HEK293 (cell line): ENCODE data around the gene UGT1A10.

ENCODE experiments used
- CTCF ChIA-PET: fragments of 350-600 bp; formaldehyde crosslinking; extraction: SDS; loops from one replicate; lab custom pipeline; 2021; ENCODE audit warnings: antibody characterized with exemption; lab: Yijun Ruan, JAX
- POLR2A ChIA-PET: fragments of 300-600 bp; formaldehyde crosslinking; extraction: SDS; loops from one replicate; lab custom pipeline; 2020; ENCODE audit warnings: antibody characterized with exemption, inconsistent platforms; lab: Yijun Ruan, JAX
- H3K27ac ChIP-seq: fragments of 200-500 bp; sonication (Bioruptor generic); 2 replicates; pipeline ENCODE4 v1.5.1; 2014; ENCODE audit warnings: low read depth, low read length, control low read depth, inconsistent platforms; ENCODE audit errors: extremely low read depth
- H3K36me3 ChIP-seq, 2 experiments: fragments of 200-500 bp in 1 of 2; sonication (Bioruptor generic) in 1 of 2; 1 replicate in 1 of 2; 2 replicates in 1 of 2; pipeline ENCODE4 v1.5.1; 2014 to 2017; ENCODE audit warnings: inconsistent platforms in 2 of 2, low read length in 2 of 2; ENCODE audit not compliant: control insufficient read depth in 2 of 2, insufficient read depth in 1 of 2
- H3K4me1 ChIP-seq: fragments of 200-500 bp; sonication (Bioruptor generic); 2 replicates; pipeline ENCODE4 v1.5.1; 2014; ENCODE audit warnings: mild to moderate bottlenecking, low read length, inconsistent platforms; ENCODE audit not compliant: control insufficient read depth, insufficient read depth
- H3K4me3 ChIP-seq: 2 replicates; pipeline ENCODE4 v1.5.1; 2011; ENCODE audit warnings: low read depth, mild to moderate bottlenecking, control low read depth, low read length, moderate library complexity
- H3K9me3 ChIP-seq: fragments of 200-500 bp; sonication (Bioruptor generic); 2 replicates; pipeline ENCODE4 v1.5.1; 2014; ENCODE audit warnings: low read depth, low read length, inconsistent platforms; ENCODE audit not compliant: control insufficient read depth, insufficient read depth
- HOXD13 ChIP-seq: sonication (generic); formaldehyde crosslinking; IDR thresholded peaks from 2 replicates; pipeline ENCODE4 v1.8.0; 2022; ENCODE audit warnings: missing genetic modification reagents, borderline replicate concordance
- REPIN1 ChIP-seq: fragments of 450-650 bp; formaldehyde crosslinking; IDR thresholded peaks from 2 replicates; pipeline ENCODE4 v1.5.1; 2017; ENCODE audit warnings: missing biosample characterization, missing genetic modification characterization, low read depth
- SP2 ChIP-seq: fragments of 450-650 bp; formaldehyde crosslinking; IDR thresholded peaks from 2 replicates; pipeline ENCODE4 v1.5.1; 2016; ENCODE audit warnings: missing biosample characterization, missing genetic modification characterization
- YY2 ChIP-seq: fragments of 450-650 bp; formaldehyde crosslinking; IDR thresholded peaks from 2 replicates; pipeline ENCODE4 v1.5.1; 2016; ENCODE audit warnings: missing biosample characterization, missing genetic modification characterization
- ZNF324 ChIP-seq: fragments of 450-650 bp; formaldehyde crosslinking; IDR thresholded peaks from 2 replicates; pipeline ENCODE4 v1.5.1; 2016; ENCODE audit warnings: missing biosample characterization, missing genetic modification characterization
- ZNF433 ChIP-seq: fragments of 450-650 bp; formaldehyde crosslinking; IDR thresholded peaks from 2 replicates; pipeline ENCODE4 v1.5.1; 2016; ENCODE audit warnings: missing biosample characterization, missing genetic modification characterization, low read depth
- ZNF514 ChIP-seq: fragments of 450-650 bp; formaldehyde crosslinking; IDR thresholded peaks from 2 replicates; pipeline ENCODE4 v1.5.1; 2016; ENCODE audit warnings: missing biosample characterization, missing genetic modification characterization
- ZNF558 ChIP-seq: fragments of 450-650 bp; formaldehyde crosslinking; IDR thresholded peaks from 2 replicates; pipeline ENCODE4 v1.5.1; 2016; ENCODE audit warnings: missing biosample characterization, missing genetic modification characterization
- ZNF596 ChIP-seq: fragments of 450-650 bp; IDR thresholded peaks from 2 replicates; pipeline ENCODE4 v1.5.0; 2018; ENCODE audit warnings: missing biosample characterization, mild to moderate bottlenecking, missing genetic modification characterization, moderate library complexity
- ZNF629 ChIP-seq: fragments of 450-650 bp; formaldehyde crosslinking; IDR thresholded peaks from 2 replicates; pipeline ENCODE4 v1.5.1; 2017; ENCODE audit warnings: missing biosample characterization, missing genetic modification characterization
- ZNF664 ChIP-seq: fragments of 450-650 bp; formaldehyde crosslinking; IDR thresholded peaks from 2 replicates; pipeline ENCODE4 v1.5.1; 2016; ENCODE audit warnings: missing biosample characterization, missing genetic modification characterization
- ZNF76 ChIP-seq: fragments of 450-650 bp; formaldehyde crosslinking; IDR thresholded peaks from 2 replicates; pipeline ENCODE4; 2016; ENCODE audit warnings: low read depth, missing biosample characterization, missing genetic modification characterization, borderline replicate concordance
- TF ChIP-seq, protein P1 (sequence below): fragments of 450-650 bp; formaldehyde crosslinking; IDR thresholded peaks from 2 replicates; pipeline ENCODE4; 2016; ENCODE audit warnings: missing biosample characterization, missing genetic modification characterization
- TF ChIP-seq, protein P2 (sequence below): fragments of 450-650 bp; IDR thresholded peaks from 2 replicates; pipeline ENCODE4 v1.5.1; 2018; ENCODE audit warnings: missing biosample characterization, missing genetic modification characterization
- TF ChIP-seq, protein P3 (sequence below): IDR thresholded peaks from 2 replicates; pipeline ENCODE4 v1.6.1; 2011; ENCODE audit warnings: mild to moderate bottlenecking, low read depth, low read length, borderline replicate concordance

UGT1A10 gene

DNA sequence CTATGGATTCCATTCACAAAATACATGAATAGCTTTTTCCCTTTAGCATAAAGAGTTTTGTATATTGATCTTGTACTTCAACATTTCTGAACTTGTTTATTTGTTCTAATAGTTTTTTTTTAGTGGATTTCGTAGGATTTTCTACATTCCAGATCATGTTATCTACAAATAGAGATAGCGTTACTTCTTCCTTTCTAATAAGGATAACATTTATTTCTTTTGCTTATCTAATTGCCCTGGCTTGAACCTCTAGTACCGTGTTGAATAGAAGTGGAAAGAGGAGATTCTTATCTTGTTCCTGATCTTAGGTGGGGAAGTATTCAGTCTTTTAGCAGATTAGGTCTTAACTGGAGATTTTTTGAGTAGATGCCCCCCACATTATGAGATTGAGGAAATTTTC, 66.0 kb downstream of the UGT1A10 start:
- TF ChIP-seq ZNF629 (tag by site-specific recombination) (no peak), ZNF324 (tag by site-specific recombination) (no peak), ZNF514 (tag by site-specific recombination) (no peak), ZNF433 (tag by site-specific recombination) (no peak)
- TF ChIP-seq, all 188 proteins: peak for 0
- H3K27ac ChIP-seq = no peak overlapping the region
- no peaks in the 10 kb centered on the region for H3K9me3 ChIP-seq
- CTCF ChIA-PET = interaction anchor here (0.6 kb wide), 1 partner anchor 110 kb away, joined by 3 read pairs; no protein-coding TSS in a partner anchor
- no peak overlapping the region for H3K4me3 ChIP-seq
- no peaks in the 10 kb centered on the region for H3K36me3 ChIP-seq
- 0 out of 2 replicates have a peak, but pooled peaks cover 2% of the 10 kb centered on the region for H3K4me1 ChIP-seq
- POLR2A ChIA-PET = no interaction called here

DNA sequence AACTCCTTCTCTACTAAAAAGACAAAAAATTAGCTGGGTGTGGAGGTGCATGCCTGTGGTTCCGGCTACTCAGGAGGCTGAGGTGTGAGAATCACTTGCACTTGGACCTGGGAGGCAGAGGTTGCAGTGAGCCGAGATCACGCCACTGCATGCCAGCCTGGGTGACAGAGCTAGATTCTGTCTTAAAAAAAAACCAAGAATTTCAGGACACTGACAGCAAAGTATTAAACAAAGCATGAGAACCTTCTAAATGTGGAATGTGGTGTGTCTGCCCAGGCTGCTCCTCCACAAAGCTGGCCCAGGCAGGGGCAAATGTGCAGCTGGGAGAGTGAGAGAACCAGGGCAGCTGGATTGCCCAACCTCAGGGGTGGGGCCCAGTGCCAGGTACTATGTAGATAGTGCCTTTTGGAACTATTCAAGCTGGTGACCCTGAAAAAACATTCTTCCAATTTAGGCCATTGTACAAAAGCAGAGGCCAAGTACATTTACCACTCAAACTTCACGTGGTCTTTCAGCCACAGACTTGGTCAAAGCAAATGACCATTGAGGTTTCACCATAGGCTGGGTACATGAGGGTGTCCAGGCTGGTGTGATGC, 69.8 kb downstream of the UGT1A10 start:
- Histone ChIP-seq H3K4me1 (no peaks in the 10 kb centered on the region), H3K36me3 (no peaks in the 10 kb centered on the region), H3K27ac (no peak overlapping the region), H3K4me3 (no peak overlapping the region), H3K9me3 (no peaks in the 10 kb centered on the region)
- CTCF ChIA-PET = no interaction called here
- POLR2A ChIA-PET = no interaction called here
- TF ChIP-seq REPIN1 (tag by site-specific recombination) = no peak
- TF ChIP-seq, protein P1, sequence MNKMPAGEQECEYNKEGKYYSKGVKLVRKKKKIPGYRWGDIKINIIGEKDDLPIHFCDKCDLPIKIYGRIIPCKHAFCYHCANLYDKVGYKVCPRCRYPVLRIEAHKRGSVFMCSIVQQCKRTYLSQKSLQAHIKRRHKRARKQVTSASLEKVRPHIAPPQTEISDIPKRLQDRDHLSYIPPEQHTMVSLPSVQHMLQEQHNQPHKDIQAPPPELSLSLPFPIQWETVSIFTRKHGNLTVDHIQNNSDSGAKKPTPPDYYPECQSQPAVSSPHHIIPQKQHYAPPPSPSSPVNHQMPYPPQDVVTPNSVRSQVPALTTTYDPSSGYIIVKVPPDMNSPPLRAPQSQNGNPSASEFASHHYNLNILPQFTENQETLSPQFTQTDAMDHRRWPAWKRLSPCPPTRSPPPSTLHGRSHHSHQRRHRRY (tag by site-specific recombination) = no peak
- no peak for TF ChIP-seq ZNF664 (tag by site-specific recombination)
- no peak for TF ChIP-seq HOXD13 (CRISPR knock-in tag)
- no peak for TF ChIP-seq YY2 (tag by site-specific recombination)
- TF ChIP-seq, protein P2, sequence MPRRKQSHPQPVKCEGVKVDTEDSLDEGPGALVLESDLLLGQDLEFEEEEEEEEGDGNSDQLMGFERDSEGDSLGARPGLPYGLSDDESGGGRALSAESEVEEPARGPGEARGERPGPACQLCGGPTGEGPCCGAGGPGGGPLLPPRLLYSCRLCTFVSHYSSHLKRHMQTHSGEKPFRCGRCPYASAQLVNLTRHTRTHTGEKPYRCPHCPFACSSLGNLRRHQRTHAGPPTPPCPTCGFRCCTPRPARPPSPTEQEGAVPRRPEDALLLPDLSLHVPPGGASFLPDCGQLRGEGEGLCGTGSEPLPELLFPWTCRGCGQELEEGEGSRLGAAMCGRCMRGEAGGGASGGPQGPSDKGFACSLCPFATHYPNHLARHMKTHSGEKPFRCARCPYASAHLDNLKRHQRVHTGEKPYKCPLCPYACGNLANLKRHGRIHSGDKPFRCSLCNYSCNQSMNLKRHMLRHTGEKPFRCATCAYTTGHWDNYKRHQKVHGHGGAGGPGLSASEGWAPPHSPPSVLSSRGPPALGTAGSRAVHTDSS (tag by site-specific recombination) = no peak
- TF ChIP-seq ZNF76 = no peak
- TF ChIP-seq, protein P3, sequence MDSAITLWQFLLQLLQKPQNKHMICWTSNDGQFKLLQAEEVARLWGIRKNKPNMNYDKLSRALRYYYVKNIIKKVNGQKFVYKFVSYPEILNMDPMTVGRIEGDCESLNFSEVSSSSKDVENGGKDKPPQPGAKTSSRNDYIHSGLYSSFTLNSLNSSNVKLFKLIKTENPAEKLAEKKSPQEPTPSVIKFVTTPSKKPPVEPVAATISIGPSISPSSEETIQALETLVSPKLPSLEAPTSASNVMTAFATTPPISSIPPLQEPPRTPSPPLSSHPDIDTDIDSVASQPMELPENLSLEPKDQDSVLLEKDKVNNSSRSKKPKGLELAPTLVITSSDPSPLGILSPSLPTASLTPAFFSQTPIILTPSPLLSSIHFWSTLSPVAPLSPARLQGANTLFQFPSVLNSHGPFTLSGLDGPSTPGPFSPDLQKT = no peak
- no peak for TF ChIP-seq ZNF558 (tag by site-specific recombination)
- TF ChIP-seq SP2 (tag by site-specific recombination) = no peak

DNA sequence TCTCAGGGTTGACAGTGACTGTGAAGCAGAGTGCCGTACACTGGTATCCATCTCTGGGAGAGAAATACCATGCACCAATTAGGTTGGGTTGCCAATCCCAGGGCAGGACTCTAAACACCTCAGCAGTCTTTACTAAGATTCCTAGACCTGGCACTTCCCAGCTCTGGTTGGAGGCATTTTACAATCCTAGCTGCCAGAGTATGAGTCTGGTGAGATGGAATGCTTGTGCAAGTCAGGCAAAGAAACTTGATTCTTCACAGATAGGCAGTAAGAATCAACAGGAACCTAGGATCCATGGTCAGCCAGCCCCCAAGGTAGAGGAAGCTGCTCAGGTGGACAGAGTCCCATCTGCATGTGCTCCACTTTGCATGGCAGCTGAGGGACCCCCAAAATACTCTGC, 70.5 kb downstream of the UGT1A10 start:
- no peaks in the 10 kb centered on the region for H3K4me1 ChIP-seq
- no peak overlapping the region for H3K4me3 ChIP-seq
- CTCF ChIA-PET = interaction anchor here (0.6 to 0.7 kb wide), 2 partner anchors 231 to 432 kb away, joined by 3 to 4 read pairs; no protein-coding TSS in a partner anchor
- no peak overlapping the region for H3K27ac ChIP-seq
- no peaks in the 10 kb centered on the region for H3K36me3 ChIP-seq
- no peak for TF ChIP-seq ZNF596 (tag by site-specific recombination)
- POLR2A ChIA-PET = no interaction called here
- no peaks in the 10 kb centered on the region for H3K9me3 ChIP-seq
